HG03095 (cell line): ENCODE measurements around the gene TMEM209.
"Not testable (repeated sequence)": the region's sequence is repeated elsewhere in the genome, so short reads cannot be mapped to it uniquely, and the experiment has no call there.

Experiments
- ATAC-seq: cut with Tn5 transposase; IDR thresholded peaks from one replicate; pipeline ENCODE4 v1.9.1; 2021; ENCODE audit warnings: moderate library complexity; ENCODE audit not compliant: unreplicated experiment

The TMEM209 gene

GRCh38 chr7:130129011-130129411 is 76.2 kb downstream of the TMEM209 start:
- no peak for ATAC-seq

- ATAC-seq = no peak
Measured at GRCh38 chr7:130127821-130128317, 77.3 kb downstream of the TMEM209 start.

- no peak for ATAC-seq
Measured at GRCh38 chr7:130127404-130127803, 77.8 kb downstream of the TMEM209 start.

- not testable (repeated sequence) for ATAC-seq
Measured at GRCh38 chr7:130126840-130127239, 78.4 kb downstream of the TMEM209 start.

- no peak for ATAC-seq
Measured at GRCh38 chr7:130124711-130125110, 80.5 kb downstream of the TMEM209 start.

- ATAC-seq = no peak
Measured at GRCh38 chr7:130123501-130123900, 81.7 kb downstream of the TMEM209 start.

- no peak for ATAC-seq
Measured at GRCh38 chr7:130118801-130119200, 86.4 kb downstream of the TMEM209 start.

- no peak for ATAC-seq
Measured at GRCh38 chr7:130118294-130118693, 86.9 kb downstream of the TMEM209 start.

GRCh38 chr7:130114776-130115175 is 90.4 kb downstream of the TMEM209 start:
- ATAC-seq = no peak
